ENCODE measurements around the gene TMEM131. TPM values are rescaled to one million over a fixed set of nuclear protein-coding genes. Genes with fewer than 3 reads are reported as not detected.
"Not testable (repeated sequence)": the region's sequence is repeated elsewhere in the genome, so short reads cannot be mapped to it uniquely, and the experiment has no call there.

The TMEM131 gene
- total RNA-seq (2014; rRNA removed; shearing (Covaris generic)), result 12.2 and 17.4 TPM in 2 replicates
- total RNA-seq (2022), result 32.3 and 41.6 TPM in 2 replicates
- percentile 83 among the genes with signal in this experiment for Bru-seq, nascent RNA
- percentile 68 among the genes with signal in this experiment for BruChase-seq, experiment 1, labeled RNA remaining after a 6-hour chase
- percentile 67 among the genes with signal in this experiment for BruChase-seq, experiment 2, labeled RNA remaining after a 2-hour chase
- long read RNA-seq, full-length matches to known transcripts, result 8 of 26 reads
- long read RNA-seq, partial matches to known transcripts, result 9 of 26 reads
- long read RNA-seq, other reads (novel, unspliced or antisense), result 9 of 26 reads

- no peaks in the 10 kb centered on the region for H3K9me3 ChIP-seq (ENCODE audit: low read length)
- peaks cover 21% of the 10 kb centered on the region; the same call in 1 of the 2 replicates for H4K20me1 ChIP-seq (ENCODE audit: insufficient read depth, low read length)
- no peaks in the 10 kb centered on the region for H3K36me3 ChIP-seq (ENCODE audit: insufficient read depth, low read length)
- CTCF ChIA-PET (ENCODE audit: unreplicated experiment), result no interaction called here
- peak within 1 kb of the TSS; percentile 80 for H3K27ac ChIP-seq (ENCODE audit: low read depth, low read length, poor library complexity, severe bottlenecking)
- POLR2A ChIA-PET, result interaction anchor here (1.1 to 1.3 kb wide), 2 partner anchors 13 to 32 kb away, joined by 5 read pairs; no protein-coding TSS in a partner anchor
- no TSS peak for BruUV-seq (replicated peaks)
- no peaks in the 10 kb centered on the region for H3K9me2 ChIP-seq (ENCODE audit: insufficient read depth, low read length)
- peak within 1 kb of the TSS; percentile 79 for H3K4me2 ChIP-seq (ENCODE audit: low read length)
- intact Hi-C loops (cut with micrococcal nuclease; ENCODE audit: unreplicated experiment), result loop anchor here (1.0 to 2.0 kb wide), 3 partner anchors 17 to 60 kb away; no protein-coding TSS in a partner anchor
- H3K4me3 ChIP-seq (ENCODE audit: low read depth, low read length, poor library complexity, severe bottlenecking), result peak within 1 kb of the TSS; percentile 72
- peaks cover 42% of the 10 kb centered on the region for H3K4me1 ChIP-seq (ENCODE audit: insufficient read depth, low read length, poor library complexity, severe bottlenecking)
- TF ChIP-seq, protein P1, sequence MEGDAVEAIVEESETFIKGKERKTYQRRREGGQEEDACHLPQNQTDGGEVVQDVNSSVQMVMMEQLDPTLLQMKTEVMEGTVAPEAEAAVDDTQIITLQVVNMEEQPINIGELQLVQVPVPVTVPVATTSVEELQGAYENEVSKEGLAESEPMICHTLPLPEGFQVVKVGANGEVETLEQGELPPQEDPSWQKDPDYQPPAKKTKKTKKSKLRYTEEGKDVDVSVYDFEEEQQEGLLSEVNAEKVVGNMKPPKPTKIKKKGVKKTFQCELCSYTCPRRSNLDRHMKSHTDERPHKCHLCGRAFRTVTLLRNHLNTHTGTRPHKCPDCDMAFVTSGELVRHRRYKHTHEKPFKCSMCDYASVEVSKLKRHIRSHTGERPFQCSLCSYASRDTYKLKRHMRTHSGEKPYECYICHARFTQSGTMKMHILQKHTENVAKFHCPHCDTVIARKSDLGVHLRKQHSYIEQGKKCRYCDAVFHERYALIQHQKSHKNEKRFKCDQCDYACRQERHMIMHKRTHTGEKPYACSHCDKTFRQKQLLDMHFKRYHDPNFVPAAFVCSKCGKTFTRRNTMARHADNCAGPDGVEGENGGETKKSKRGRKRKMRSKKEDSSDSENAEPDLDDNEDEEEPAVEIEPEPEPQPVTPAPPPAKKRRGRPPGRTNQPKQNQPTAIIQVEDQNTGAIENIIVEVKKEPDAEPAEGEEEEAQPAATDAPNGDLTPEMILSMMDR (conservative IDR thresholded peaks at IDR 0.05; ENCODE audit: low read length), result no peak
- no peak for TF ChIP-seq EZH2phosphoT487 (IDR thresholded peaks at IDR 0.05; ENCODE audit: borderline replicate concordance, low read depth, low read length)
- peak within 1 kb of the TSS; percentile 88 for H2AFZ ChIP-seq (ENCODE audit: low read length)
- peaks cover 40% of the 10 kb centered on the region for H3K79me2 ChIP-seq (ENCODE audit: insufficient read depth, low read depth, low read length)
- peak; percentile 95 for DNase-seq (ENCODE audit: low spot score)
Measured at GRCh38 chr2:97995734-97996624, at the start of gene TMEM131. TMEM131 (minus strand) TSS chr2:97995948; CDS start chr2:97995662, 286 bp downstream.

DNA sequence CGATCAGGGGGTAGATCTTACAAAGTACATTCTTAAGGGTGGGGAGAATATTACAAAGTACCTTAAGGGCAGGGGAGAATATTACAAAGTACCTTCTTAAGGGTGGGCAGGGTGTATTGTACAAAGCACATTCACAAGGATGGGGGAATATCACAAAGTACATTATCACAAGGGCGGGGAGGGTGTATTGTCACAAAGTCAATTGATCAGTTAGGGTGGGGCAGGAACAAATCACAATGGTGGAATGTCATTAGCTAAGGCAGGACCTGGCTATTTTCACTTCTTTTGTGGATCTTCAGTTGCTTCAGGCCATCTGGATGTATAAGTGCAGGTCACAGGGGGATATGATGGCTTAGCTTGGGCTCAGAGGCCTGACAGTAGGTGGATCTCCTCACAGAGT, 49.0 kb upstream of the TMEM131 start:
- H4K20me1 ChIP-seq (ENCODE audit: insufficient read depth, low read length); H2AFZ ChIP-seq (ENCODE audit: low read length); H3K9me2 ChIP-seq (ENCODE audit: insufficient read depth, low read length); POLR2A ChIA-PET; H3K36me3 ChIP-seq (ENCODE audit: insufficient read depth, low read length); BruUV-seq (replicated peaks); H3K4me3 ChIP-seq (ENCODE audit: low read depth, low read length, poor library complexity, severe bottlenecking); intact Hi-C loops (cut with micrococcal nuclease; ENCODE audit: unreplicated experiment); H3K27ac ChIP-seq (ENCODE audit: low read depth, low read length, poor library complexity, severe bottlenecking); H3K79me2 ChIP-seq (ENCODE audit: insufficient read depth, low read depth, low read length); H3K9me3 ChIP-seq (ENCODE audit: low read length); DNase-seq (ENCODE audit: low spot score); H3K4me2 ChIP-seq (ENCODE audit: low read length); CTCF ChIA-PET (ENCODE audit: unreplicated experiment); H3K4me1 ChIP-seq (ENCODE audit: insufficient read depth, low read length, poor library complexity, severe bottlenecking): not testable (repeated sequence)

DNA sequence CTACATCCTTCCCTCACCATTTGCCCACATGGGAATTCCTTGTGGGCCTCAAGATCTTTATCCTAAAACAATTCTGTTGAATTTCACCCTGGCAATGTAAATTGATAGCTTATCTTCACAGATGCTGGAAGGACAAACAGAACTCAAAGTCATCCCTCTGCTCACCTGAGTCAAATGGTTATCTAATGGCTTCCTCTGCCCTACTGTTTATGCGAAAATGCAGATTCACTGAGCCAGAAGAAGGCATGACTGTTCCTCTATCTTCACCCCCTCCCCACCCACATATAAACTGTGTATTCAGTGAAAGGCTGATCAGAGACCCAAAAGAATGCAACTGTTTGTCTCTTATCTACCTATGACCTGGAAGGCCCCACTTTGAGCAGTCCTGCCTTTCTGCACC, 47.4 kb upstream of the TMEM131 start:
- Histone ChIP-seq H4K20me1 (ENCODE audit: insufficient read depth, low read length) (no peaks in the 10 kb centered on the region), H3K4me1 (ENCODE audit: insufficient read depth, low read length, poor library complexity, severe bottlenecking) (peaks cover 11% of the 10 kb centered on the region), H3K4me3 (ENCODE audit: low read depth, low read length, poor library complexity, severe bottlenecking) (no peak overlapping the region), H3K9me2 (ENCODE audit: insufficient read depth, low read length) (no peaks in the 10 kb centered on the region), H3K79me2 (ENCODE audit: insufficient read depth, low read depth, low read length) (no peaks in the 10 kb centered on the region), H3K36me3 (ENCODE audit: insufficient read depth, low read length) (no peaks in the 10 kb centered on the region), H3K9me3 (ENCODE audit: low read length) (peaks cover 5% of the 10 kb centered on the region; the same call in 1 of the 2 replicates), H2AFZ (ENCODE audit: low read length) (no peak overlapping the region), H3K4me2 (ENCODE audit: low read length) (no peak overlapping the region), H3K27ac (ENCODE audit: low read depth, low read length, poor library complexity, severe bottlenecking) (no peak overlapping the region)
- BruUV-seq (replicated peaks), result no TSS peak
- TF ChIP-seq, protein P1 (conservative IDR thresholded peaks at IDR 0.05; ENCODE audit: low read length), result no peak
- TF ChIP-seq EZH2phosphoT487 (IDR thresholded peaks at IDR 0.05; ENCODE audit: borderline replicate concordance, low read depth, low read length), result no peak
- ChIA-PET CTCF (ENCODE audit: unreplicated experiment) (no interaction called here), POLR2A (interaction anchor here (0.8 to 1.5 kb wide), 2 partner anchors 35 to 38 kb away, joined by 3 to 4 read pairs; no protein-coding TSS in a partner anchor)
- no peak for DNase-seq (ENCODE audit: low spot score)
- intact Hi-C loops (cut with micrococcal nuclease; ENCODE audit: unreplicated experiment), result no loop called here
